GM12801 (cell line): Measurements from ENCODE around the gene HIRA.

Source experiments
- TF ChIP-seq, protein P1 (sequence below): IDR thresholded peaks from one replicate; pipeline ENCODE4 v1.5.1; 2011; ENCODE audit warnings: control low read depth; ENCODE audit not compliant: insufficient read length; ENCODE audit errors: extremely low read depth

The HIRA gene

DNA sequence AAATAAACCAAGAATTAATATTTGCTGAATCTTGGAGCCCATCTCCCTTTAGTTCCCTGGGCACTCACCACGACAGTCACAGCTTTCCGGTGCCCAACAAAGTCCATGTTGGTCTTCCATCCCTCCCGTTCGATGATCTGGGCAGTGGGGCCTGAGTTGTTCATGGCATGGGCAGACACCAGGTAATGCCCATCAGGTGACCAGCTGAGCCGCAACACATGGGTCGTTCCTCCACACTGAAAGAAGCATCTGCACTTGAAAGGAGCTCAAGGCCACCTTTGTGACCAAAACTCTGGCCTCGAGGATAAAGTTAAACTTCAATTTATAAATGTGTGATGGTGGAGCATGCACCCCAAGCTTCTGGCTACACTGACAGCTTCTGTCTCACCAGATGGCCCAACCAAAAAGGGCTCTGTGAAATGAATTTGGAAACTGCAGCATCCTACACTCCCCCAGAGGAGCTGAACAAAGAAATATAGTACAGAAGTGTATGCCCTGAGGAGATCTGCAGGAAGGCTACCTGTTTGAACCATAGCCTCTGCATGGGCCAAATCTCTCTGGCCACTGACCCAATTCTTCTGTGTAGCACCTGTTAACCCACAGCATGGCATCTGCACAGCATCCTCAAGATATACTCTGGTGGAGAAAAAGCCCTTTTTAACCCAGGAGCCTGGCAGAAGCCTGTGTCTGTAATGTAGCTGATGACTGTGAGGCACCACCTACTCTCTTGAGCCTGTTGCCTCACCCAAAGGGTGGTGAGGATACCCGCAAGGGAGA is 37.1 kb downstream of the HIRA start:
- TF ChIP-seq, protein P1, sequence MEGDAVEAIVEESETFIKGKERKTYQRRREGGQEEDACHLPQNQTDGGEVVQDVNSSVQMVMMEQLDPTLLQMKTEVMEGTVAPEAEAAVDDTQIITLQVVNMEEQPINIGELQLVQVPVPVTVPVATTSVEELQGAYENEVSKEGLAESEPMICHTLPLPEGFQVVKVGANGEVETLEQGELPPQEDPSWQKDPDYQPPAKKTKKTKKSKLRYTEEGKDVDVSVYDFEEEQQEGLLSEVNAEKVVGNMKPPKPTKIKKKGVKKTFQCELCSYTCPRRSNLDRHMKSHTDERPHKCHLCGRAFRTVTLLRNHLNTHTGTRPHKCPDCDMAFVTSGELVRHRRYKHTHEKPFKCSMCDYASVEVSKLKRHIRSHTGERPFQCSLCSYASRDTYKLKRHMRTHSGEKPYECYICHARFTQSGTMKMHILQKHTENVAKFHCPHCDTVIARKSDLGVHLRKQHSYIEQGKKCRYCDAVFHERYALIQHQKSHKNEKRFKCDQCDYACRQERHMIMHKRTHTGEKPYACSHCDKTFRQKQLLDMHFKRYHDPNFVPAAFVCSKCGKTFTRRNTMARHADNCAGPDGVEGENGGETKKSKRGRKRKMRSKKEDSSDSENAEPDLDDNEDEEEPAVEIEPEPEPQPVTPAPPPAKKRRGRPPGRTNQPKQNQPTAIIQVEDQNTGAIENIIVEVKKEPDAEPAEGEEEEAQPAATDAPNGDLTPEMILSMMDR = no peak

DNA sequence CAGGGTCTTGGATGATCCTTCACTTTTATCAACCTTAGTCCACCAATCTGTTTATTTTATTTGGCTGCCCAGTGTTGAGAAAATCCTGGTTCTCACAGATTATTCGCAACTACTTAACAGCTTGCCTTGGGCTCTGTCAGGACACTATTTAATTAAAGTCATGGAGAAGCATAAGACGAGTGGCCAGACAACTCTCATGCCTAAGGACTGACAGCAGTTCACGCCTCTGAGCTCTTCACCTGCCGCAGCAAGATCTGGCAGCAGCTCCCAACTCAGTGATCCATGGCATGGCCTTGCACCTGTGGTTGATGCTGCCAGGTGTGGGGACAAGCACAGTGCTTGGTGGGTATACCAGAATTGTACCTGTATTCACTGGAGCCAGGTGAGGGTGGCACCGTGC is 37.8 kb downstream of the HIRA start:
- TF ChIP-seq, protein P1 = no peak

DNA sequence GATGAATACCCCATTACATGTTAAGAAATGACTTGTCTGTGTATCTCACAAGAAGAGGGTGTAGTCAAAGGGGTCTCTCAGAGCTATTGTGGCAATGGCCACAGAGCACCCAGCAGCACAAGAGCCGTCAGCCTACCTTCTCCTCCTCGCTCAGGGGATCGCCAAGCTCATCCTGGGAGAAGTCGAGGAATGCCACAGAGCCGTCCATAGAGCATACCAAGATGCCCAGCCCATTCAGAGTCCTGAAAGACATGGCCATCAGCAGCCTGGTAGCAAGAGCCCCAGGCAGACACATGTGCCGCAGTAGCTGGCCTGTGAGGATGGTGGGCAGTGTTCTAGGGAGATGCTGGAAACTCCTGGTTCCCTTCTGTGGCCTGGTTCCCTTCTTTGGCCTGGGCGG is 44.0 kb downstream of the HIRA start:
- TF ChIP-seq, protein P1 = no peak

DNA sequence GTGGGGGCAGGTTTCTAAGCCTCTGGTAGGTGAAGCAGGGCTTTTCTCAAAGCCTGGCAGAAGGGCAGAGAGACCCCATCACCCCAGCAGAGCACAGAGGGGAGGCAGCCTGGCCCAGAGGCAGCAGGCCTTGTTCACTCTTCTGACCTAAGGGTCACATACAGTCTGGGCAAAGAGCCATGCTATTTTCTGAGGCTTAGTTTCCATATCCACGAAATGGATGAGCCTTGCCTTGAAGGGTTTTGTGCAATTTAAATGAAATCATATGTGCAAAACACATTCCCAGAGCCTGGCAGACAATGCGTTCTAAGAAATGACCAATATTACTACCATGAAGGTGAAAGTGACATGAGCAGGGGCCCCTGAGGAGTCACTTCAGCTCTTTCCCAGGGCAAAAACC is 44.5 kb downstream of the HIRA start:
- TF ChIP-seq, protein P1 = no peak

DNA sequence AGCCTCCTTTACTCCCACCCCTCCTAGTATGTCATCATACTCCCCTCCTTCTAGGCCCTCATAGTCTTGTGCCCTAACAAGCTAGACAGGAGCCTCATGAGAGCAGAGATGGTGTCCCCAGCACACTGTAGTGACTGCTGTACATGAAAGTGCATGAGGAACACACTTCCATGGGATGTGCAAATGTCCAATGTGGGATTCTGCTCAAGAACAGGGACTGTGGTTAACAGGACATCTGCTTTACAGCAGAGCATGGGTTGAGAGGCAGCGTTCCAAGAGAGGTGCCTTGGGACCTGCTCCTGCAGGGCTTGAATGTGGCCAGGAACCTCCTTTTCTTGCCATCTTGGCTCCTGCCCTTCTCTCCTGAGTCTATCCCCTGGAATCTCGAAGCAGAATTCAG is 45.3 kb downstream of the HIRA start:
- TF ChIP-seq, protein P1 = no peak

DNA sequence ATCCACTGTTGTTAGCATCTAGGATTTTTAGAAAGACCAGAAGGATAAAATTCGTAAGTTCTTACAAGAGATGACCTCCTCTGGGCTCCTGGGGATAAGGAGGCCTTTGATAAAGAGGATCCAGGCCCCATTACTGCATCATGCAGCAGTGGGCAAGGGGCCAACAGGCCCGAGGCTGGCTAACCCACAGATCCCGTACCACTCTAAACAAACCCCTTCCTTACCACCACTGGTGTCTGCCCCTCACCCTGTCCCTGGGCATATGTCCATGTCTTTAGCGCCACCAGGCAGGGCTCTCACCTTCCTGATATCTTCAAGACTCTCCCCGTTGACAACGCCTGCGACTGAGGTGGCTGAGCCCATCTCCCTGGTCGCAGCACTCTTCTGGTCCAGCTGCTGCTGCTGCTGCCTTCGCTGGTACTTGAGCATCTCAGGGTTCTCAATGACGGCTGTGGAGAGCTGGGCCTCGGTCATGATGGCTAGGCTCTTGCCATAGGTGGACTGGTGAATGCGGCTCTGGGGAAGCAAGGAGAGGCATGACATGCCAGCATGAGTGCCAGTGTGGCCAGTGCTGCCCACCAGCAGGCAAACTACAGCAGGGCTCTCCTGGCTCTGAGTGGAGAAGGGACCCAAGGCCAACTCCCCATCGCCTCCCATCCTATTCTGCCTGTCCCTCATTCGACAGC is 46.2 kb downstream of the HIRA start:
- TF ChIP-seq, protein P1 = no peak

DNA sequence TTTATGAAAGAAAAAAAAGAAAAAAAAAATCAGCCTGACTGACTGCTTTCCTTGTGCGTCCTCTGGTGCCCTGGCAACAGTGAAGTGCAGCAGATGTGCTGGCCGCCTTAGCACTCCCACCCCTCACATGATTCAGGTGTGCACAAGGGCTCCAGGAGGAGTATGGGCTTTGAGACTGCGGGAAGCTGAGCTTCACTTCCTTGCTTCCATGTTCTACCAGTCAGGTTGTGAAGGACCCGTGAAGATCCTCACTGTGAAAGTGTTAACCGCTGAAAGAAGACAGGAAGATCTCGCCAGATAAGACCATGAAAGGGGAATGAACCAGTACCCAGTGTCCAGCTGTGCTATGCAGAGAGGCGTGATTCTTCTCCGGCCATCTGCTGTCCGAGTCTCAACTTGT is 48.2 kb downstream of the HIRA start:
- TF ChIP-seq, protein P1 = no peak
